Effector CD8-positive, alpha-beta T cell (primary cell): ENCODE data around the gene CSNK2B.

Experiments
- DNase-seq: peaks from one replicate; lab custom pipeline; 2025; lab: John Stamatoyannopoulos, UW

The CSNK2B gene

DNA sequence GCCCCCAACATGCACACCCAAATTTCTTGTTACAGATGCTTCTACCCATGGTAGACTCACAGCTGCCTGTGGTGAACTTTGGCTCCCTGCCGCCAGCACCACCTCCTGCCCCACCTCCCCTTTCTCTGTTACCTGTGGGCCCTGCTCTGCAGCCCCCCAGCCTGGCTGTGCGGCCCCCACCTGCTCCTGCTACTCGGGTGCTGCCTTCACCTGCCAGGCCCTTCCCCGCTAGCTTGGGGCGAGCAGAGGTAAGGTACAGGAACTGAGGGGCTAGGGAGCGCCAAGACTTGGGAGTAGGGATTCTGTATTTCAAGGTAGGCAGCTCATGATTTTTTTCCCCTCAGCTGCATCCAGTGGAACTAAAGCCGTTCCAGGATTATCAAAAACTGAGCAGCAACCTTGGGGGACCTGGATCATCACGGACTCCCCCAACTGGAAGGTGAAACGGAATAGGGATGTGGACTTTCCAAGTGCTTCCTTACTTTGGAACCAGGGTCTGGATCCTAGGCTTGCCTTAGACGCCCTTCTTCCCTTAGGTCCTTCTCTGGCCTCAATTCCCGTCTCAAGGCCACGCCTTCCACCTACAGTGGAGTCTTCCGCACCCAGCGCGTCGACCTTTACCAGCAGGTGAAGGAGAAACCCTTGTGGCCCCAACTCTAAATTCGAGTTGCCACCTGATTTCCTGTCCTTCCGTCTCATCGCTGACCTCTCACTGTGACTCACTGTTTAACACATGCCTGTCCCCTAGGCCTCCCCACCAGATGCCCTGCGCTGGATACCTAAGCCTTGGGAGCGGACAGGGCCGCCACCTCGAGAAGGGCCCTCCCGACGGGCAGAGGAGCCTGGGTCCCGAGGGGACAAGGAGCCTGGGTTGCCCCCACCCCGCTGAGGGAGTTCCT lies 28.9 kb upstream of the CSNK2B start:
- no peak for DNase-seq

DNA sequence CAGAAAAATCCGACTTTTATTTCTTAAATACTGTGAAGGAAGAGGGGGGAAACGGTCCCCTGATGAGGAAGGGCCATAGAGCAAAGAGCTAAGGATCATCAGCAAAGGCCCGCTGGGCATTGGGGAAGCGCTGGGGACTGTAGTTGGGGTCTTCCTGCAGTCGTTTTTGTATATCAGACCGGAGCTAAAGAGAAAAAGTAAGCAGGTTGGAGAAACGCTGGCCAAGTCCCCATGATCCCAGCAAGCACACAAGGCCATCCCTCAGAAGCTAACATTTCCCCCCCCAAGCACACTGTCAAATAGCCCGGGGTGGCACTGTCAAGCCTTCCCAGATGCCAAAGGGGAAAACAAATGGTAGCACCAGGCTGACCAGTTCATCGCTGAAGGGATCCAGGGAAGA lies 26.8 kb upstream of the CSNK2B start:
- no peak for DNase-seq

DNA sequence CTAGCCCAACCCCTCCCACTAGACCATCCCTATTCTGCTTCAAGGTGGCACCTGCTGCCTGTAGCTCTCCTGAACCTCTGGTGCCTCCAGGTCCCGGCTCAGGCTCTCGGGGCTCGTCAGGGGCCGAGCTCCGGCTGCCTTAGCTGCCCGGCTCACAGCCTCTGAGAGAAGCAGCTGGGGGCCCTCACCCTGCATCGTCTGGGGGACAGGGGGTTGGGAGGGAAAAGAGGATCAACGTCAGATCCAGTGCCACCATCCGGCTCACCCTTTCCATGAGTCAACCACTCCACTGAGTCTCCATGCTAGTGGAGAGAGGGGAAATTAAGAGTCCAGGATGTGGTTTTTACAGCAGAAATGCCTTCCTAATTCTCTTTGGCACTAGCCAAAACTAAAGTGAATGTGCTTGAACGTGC lies 26.4 kb upstream of the CSNK2B start:
- DNase-seq, result no peak

DNA sequence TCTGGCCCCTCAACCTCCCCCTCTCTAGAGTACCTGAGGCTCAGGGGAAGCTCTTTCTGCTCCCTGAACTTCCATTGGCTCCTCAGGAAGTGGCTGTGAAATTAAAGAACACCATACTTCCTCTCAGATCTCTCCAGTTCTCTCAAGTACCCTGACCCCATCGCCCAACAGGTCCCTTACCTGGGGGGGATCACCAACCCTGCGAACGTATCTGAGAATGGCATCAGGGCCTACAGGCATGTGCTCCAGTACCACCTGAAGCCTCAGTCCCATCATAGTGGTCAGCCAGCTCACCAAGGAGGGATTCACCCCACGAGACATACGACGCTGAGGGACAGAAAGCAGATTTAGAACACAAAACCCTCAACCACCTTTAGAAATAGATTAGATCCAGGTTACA lies 25.3 kb upstream of the CSNK2B start:
- no peak for DNase-seq

DNA sequence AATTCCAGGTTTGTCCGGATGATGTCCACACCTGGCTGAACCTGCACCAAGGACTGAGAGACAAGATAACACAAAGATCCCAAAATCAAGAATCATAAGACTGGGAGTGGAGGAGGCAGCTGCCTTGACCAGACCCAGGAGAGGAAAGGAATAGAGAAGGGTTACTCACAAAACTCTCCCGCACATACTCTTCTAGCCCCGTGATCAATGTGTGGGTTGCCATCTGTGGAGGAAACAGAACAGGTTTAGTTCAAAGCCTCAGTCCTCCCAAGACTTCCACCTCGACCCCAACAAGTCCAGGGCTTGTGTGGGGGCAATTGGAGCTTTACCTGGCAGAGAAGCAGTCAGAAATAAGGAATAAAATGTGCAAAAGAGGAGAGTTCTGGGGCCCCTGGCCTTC lies 24.5 kb upstream of the CSNK2B start:
- DNase-seq, result no peak

DNA sequence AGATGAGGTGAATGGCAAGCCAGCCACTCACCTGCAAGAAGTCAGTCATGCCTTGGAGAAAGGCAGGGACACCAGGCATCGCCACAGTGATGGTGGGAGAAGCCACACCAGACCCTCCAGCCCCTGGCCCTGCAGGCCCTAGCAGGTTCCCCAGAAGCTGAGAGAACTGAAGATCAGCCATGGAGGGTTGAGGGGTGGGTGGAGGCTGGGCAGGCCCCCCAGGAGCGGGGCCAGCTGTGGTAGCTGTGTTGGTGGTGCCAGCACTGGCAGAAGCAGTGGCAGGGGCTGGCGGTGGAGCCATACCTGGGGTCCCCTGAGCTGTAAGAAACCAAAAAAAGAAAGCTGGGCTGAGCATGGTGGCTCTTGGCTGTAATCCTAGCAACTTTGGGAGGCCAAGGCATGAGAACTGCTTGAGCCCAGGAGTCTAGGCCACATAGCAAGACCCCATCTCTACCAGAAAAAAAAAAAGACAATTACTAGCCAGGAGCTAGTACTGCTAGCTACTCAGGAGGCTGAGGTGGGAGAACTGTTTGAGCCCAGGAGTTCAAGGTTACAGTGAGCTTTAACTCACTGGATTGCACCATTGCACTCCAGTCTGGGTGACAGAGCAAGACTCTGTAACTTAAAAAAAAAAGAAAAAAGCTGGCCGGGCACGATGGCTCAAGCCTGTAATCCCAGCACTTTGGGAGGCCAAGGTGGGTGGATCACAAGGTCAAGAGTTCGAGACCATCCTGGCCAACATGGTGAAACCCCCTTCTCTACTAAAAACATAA lies 22.9 kb upstream of the CSNK2B start:
- no peak for DNase-seq

DNA sequence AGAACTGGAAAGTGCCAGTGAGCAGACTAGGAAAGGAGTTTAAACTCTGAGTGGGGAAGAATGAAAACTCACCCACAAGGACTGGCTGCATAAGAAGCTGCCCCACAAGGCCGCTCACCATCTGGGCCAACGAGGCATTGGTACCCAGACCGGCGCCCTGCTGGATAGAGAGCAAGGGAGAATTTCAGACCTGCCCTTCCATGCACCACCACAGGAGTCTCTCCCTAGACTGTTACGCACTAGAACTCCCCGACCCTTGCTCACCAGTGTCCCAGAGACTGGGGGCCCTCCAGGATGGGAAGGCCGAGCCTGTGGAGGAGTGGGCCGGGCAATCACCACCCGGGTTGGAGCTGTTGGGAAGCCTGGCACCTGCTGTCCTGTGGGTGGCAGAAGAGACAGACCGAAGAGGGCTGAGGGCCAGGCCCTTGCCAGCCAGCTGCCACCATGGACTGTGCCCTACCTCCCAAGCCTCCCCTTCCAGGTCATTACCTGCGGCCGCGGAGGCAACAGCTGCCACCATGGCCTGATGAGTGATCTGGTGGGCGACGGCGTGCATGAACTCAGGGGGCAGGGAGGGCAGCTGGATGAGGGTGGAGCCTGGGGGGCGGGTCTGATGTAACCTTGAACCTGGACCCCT lies 21.9 kb upstream of the CSNK2B start:
- DNase-seq, result no peak

DNA sequence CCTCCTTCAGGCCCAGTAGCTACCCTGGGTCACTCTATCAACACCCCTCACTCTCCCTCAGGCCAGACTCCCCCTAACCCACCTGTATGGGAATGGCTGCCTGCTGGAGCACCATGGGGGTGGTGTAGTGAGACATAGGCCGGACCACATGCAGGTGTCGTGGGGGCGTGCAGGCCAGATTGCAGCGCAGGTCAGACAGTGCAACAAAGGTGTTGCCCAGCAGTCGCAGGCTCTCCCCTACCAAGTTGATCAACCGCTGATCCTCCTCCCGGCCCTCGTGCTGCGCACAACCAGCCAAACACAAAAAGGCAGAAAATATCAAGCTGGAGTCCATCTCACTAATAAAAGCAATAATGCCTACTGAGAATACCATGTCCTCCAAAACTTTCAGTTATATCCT lies 20.6 kb upstream of the CSNK2B start:
- no peak for DNase-seq

DNA sequence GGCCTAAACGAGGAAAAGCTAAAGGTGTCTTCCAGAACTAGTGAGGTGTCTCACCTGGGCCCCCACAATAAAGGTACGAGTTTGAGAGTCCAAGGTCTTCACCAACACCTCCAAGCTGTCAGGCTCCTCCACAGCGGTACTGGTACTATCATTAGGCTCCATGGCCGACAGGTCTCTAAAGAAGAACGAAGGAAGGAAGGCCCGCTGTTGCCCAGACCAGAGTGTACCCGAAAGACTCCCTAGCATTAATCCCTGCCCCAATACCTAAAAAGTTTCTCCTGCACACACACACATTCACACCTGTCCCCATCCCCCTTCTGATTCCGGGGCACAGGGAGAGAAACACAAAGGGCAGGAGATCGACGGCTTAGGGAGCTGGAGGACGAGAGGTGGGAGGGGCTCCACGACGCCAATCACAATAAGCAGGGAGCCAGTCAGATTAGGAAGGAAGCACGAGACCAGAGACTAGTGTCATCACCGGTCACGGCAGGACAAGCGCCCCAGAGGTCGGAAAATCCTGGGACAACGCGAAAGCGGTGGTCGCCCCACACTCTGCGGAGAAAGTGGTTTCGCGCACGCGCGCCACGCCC lies 14.2 kb upstream of the CSNK2B start:
- no peak for DNase-seq

DNA sequence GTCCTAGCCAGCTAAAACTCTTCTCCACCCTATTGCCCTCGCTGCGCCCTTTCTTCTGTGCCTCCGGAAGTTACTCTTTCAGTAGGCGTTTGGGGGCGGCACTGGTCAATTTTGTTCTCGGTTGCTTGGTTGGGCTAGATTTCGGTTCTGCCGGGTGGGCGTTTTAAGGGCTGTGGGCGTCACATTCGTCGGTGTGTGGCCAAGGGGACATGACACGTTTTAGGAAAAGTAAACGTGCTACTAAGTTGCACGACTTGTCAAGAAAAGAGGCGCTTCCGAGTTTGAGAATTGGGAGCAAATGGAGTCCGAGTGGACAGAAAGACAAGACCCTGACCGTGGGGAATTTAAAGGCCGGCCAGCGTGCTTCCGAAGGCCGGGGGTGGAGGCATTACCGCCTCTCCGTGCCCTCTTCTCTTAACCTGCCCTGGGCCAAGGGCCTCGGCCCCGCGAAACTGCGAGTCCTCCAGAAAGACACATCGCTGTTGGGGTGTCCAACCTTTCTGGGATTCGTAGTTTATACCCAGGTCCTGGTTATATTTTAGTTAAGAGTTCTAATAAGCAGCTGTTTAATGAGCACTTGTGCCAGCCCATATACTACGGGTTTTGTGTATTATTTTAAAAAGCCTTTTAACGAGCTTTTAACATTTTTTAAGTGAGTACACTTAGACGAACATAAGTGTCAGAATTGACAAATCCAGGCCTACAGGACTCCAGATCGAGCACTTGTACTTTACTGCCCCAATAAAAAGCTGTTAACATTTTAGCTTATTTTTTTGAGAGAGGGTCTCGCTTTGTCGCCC lies 12.8 kb upstream of the CSNK2B start:
- peak; percentile 87 for DNase-seq

DNA sequence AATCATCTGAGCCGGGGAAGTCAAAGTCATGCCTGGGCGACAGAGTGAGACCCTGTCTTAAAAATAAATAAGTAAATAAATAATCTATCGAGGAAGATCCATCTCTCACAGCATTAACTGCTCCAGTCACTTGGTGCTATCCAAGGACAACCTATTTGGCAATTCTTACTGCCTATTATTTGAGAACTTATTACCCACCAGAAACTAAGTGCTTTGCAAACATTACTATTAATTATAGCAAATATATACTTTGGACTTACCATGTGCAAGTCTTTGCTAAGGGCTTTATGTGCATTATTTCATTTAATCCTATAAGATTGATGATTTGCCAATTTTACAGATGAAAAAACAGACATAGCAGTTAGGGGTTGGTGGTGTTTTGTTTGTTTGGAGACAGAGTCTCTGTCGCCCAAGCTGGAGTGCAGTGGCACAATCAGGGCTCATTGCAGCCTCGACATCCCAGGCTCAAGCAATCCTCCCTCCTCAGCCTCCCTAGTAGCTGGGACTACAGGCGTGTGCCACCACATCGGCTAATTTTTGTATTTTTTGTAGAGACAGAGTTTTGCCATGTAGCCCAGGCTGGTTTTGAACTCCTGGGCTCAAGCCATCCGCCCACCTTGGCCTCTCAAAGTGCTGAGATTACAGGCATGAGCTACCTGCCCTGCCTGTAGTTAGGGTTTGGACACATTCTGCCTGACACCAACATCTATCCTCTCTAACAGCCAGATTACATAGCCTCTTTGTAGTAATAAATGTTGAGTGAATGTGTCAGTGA lies 11.1 kb upstream of the CSNK2B start:
- no peak for DNase-seq

DNA sequence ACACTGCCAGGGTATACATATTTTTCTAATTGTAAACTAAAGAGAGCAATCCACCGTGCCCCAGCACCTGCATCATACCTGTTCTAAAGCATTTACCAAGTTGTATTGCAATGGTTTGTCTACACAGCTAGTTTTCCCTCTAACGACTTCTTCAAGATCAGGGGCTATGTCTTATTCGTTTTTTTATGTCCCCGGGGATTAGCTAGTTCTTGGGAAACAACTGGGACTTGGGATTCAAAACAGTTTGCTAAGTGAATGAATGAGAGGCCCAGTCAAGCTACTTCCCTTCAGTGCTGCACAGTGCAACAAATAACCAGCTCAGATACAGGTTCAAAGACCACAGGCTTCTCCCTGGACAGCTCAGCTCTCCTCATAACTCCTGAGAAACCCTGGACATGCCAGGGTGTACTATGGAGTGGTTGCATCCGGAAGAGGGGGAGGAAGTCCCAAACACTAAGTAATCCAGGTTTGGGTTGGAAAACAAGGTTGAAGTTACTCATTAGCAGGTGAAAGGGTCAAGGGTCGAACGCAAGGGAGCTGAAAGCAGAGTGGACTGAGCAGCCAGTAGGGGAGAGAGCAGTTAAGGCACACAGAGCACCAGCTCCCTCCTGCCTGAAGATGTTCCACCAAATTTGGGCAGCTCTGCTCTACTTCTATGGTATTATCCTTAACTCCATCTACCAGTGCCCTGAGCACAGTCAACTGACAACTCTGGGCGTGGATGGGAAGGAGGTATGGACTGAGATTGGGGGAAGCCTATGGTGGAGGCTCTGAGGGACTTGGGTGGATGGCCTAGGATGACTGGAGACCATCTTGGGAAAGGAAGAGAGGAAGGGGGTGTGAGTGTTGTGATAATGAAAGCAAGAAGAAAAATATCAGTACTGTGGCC lies 10.3 kb upstream of the CSNK2B start, which contains the start of gene APOM:
TSS of gene APOM (plus strand) at position 546 of the 889 bp plus-strand sequence. CDS start at position 619, 73 bp downstream.
- no peak for DNase-seq

DNA sequence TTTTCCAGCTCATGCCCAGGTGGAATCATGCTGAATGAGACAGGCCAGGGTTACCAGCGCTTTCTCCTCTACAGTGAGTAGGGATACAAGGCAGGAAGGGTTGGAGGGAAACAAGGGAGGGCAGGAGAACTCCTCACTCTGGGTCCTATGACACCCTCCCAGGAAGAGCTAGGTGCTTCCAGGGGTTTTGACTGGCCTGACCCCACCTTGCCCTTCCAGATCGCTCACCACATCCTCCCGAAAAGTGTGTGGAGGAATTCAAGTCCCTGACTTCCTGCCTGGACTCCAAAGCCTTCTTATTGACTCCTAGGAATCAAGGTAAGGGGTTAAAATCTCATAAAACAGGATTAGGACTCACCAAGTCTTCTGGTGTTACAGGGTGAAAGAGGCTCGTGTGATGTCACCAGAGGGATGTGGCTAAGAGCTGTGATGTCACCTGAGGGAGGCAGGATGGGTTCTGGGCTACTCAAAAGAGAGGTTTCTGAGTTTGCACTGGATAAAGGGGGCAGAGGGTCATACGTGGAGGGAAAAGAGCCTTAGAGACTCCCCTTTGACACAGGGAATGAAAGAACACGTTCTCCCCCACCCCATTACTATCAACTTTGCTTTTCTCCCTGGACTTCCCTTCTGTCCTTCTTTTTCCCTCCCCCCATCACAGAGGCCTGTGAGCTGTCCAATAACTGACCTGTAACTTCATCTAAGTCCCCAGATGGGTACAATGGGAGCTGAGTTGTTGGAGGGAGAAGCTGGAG lies 8.3 kb upstream of the CSNK2B start:
- no peak for DNase-seq

DNA sequence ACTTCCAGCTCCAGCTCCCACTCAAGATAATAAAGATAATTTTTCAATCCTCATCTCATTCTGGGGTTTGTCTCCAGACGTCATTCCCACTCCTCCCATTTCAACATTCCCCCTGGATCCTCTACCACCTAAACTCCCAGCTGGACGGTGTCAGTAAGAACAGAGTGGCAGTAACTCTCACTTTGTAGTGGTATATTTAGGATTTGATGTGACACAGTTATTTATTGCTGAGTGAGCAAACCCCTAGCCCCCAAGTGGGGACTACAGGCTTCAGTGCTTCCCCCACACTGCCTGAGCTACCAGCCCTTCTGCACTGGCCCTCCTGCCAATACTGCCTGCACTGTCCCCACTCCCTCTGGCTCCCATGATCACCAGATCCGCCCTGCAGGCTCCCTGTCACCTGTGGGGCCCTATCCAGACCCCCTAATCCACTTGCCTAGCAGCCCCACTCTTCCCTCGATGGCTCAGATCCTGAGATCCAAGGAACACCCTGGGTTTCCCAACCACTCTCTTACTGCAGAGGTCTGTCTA lies 7.7 kb upstream of the CSNK2B start:
- DNase-seq, result no peak

DNA sequence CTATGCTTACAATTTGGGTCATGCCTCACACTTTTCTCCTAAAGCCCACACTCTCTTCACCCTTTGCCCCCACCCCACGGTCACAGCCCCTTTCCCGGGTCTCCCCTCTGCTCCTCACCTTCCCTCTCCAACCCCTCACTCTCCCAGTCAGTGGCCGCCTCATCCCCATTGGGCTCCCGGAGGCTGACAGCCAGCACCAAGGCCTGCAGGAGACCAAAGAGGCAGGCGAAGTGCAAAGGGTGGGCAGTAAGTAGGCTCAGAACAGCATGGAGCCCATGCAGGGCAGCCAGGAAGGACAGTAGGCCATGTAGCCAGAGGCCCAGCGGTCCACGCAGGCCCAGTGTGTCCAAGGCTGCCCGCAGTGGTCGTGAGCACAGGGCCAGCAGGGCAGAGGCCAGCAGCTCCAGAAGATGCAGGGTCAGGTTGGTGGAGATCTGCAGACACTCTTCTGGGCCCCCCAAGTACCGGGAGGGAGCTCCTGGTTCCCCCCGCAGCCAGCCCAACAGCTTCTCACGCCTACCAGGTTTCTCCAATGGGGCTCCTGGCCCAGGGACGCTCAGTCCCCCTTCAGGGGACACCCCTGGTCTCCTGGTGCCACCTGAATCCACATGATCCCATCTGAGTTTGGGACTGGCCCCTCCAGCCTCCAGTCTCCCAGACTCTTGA lies 6.8 kb upstream of the CSNK2B start:
- no peak for DNase-seq

DNA sequence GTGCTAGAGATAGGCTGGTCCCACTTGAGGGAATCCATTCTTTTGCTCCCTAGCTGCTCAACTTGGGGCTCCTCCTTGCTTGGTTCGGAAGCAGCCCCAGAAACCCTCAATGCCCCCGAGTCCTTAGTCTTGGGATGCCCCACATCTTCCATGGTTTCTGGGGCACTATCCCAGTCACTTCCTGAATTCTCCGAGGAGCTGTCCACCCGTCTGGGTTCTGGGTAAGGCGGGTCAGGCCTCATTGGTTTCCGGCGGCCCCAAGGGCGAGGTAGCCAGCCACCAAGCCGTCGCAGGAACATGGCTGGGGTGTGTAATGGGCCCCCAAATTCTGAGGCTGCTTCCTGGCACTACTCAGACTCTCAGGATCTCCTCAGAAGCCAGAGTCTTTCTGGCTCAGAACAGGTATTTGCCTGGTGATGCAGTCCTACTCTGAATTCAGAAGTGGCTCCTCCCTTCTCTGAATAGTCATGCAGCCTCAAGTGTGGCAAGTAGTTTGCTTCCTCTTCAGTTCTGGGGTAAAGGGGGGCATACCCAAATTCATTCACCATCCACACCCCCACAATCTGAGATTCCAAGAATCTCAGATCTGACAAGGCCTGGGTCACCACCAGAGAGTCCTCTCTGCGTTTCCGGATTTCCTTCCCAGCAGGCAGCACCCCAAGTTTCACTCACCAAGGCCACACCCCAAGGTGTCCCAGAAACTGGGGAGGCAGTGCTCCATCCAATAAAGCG lies 6.1 kb upstream of the CSNK2B start:
- no peak for DNase-seq
